Measurements from ENCODE around the gene ALK.

ALK gene

GRCh38 chr2:29314816-29315571 lies 606.4 kb downstream of the ALK start:
- DNase-seq (ENCODE audit: low spot score): peak; percentile 77

GRCh38 chr2:29311458-29311857 lies 609.9 kb downstream of the ALK start:
- no peak for DNase-seq (ENCODE audit: low spot score)

GRCh38 chr2:29310650-29311348 lies 610.6 kb downstream of the ALK start:
- DNase-seq (ENCODE audit: low spot score): no peak

- DNase-seq (ENCODE audit: low spot score): peak; percentile 68
Measured at GRCh38 chr2:29309090-29310029, 612.0 kb downstream of the ALK start.

GRCh38 chr2:29308366-29308765 lies 613.0 kb downstream of the ALK start:
- no peak for DNase-seq (ENCODE audit: low spot score)

- DNase-seq (ENCODE audit: low spot score): no peak
Measured at GRCh38 chr2:29307519-29307918, 613.9 kb downstream of the ALK start.

GRCh38 chr2:29305762-29306161 lies 615.6 kb downstream of the ALK start:
- DNase-seq (ENCODE audit: low spot score): no peak

GRCh38 chr2:29304399-29305060 lies 616.9 kb downstream of the ALK start:
- peak; percentile 61 for DNase-seq (ENCODE audit: low spot score)

- no peak for DNase-seq (ENCODE audit: low spot score)
Measured at GRCh38 chr2:29296585-29296984, 624.8 kb downstream of the ALK start.

- peak; percentile 51 for DNase-seq (ENCODE audit: low spot score)
Measured at GRCh38 chr2:29295845-29296244, 625.5 kb downstream of the ALK start.

GRCh38 chr2:29293830-29294438 lies 627.5 kb downstream of the ALK start:
- peak; percentile 39 for DNase-seq (ENCODE audit: low spot score)

GRCh38 chr2:29290293-29291047 lies 630.9 kb downstream of the ALK start:
- DNase-seq (ENCODE audit: low spot score): no peak

- DNase-seq (ENCODE audit: low spot score): no peak
Measured at GRCh38 chr2:29284671-29285070, 636.7 kb downstream of the ALK start.

- no peak for DNase-seq (ENCODE audit: low spot score)
Measured at GRCh38 chr2:29281916-29282247, 639.5 kb downstream of the ALK start.

- no peak for DNase-seq (ENCODE audit: low spot score)
Measured at GRCh38 chr2:29281086-29281915, 640.1 kb downstream of the ALK start.

GRCh38 chr2:29278966-29279365 lies 642.4 kb downstream of the ALK start:
- no peak for DNase-seq (ENCODE audit: low spot score)

- no peak for DNase-seq (ENCODE audit: low spot score)
Measured at GRCh38 chr2:29276151-29276550, 645.2 kb downstream of the ALK start.

GRCh38 chr2:29275186-29275585 lies 646.2 kb downstream of the ALK start:
- no peak for DNase-seq (ENCODE audit: low spot score)

GRCh38 chr2:29273685-29274611 lies 647.4 kb downstream of the ALK start:
- DNase-seq (ENCODE audit: low spot score): no peak
